Measurements from ENCODE around the gene GATA5.

Gene GATA5

GRCh38 chr20:62451156-62451767 lies 24.5 kb downstream of the GATA5 start:
- FAIRE-seq: no peak

DNA sequence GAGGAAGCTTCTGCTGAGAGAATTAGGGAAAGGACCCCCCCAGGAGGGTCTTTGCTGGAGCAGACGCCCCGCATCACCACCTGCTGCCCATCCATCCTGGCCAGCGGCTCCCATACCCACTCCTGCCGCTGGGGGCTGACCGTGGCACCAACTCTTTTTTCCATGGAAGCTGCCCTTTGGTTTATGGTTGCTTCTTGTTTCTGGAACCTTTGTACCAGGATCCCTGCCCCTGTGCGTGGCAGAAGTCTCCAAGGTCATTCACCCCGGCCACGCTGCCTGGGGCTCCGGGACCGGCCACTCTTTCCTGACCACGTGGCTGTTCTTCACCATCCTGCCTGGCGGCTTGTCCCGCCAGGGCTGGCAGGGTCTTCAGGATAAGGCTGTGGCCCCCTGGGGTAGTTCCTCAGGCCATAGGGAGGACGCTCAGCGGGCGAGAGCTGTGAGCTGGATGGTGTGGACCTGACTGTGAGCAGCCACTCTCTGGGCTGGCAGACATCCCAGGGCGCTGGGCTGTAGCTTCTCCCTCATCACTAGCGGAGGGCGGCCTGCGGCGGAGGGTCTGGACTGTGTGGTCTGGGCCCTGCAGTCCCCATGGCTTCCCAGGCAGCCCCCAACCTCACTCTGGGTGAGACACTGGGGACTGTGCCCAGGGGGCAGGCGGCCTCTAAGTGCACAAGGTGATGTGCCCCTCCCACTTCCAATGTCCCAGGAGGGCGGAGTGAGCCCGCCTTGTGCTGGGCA lies 25.7 kb downstream of the GATA5 start:
- FAIRE-seq: no peak

- no peak for FAIRE-seq
These were observed 27.0 kb downstream of the GATA5 start for GRCh38 chr20:62448788-62449187.

GRCh38 chr20:62448038-62448437 lies 27.8 kb downstream of the GATA5 start:
- FAIRE-seq: no peak

DNA sequence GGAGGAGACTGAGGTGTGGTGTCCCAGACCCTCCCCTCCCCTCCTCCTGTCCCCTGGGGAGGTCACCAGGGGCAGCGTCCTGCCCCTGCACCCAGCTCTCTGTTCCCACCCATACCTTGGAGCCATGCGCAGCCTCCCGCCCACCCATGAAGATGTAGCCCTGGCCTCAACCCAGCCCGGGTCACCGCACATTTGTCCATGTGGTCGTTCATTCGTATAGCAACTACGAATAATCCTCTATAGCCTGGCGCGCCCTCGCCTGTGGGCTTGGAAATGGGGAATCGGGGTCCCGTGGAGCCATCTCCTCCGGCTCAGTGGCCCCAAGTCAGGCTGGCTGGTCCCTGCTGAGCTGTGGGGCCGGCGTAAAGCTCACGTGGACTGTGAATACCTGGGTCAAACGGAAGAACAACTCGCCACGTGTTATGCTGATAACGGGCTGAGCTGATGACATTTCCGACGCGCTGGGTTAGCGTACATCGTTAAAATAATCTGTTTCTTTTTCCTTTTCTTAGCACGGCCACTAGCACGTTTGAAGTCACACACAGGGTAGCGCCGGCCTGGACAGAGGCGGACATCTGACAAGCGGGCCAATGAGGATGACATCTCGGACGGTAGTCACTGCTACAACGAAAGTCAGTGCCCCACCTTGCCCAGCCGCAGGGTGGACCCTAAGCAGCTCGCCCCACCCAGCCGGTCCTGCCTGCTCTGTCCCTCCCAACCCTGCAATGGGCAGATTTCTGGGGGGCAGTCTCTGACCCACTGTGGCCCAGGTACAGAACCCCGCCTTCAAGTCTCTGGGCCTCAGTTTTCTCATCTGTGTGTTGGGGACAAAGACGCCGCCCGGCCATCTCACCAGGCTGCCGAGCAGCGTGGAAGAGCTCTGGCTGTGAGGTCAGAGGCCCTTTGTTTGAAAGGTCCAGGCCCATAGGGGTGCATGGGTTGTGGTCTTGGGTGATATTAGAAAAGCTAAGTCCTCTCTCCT lies 28.6 kb downstream of the GATA5 start:
- FAIRE-seq: no peak

GRCh38 chr20:62446481-62446880 lies 29.3 kb downstream of the GATA5 start:
- no peak for FAIRE-seq

- FAIRE-seq: no peak
These were observed 30.0 kb downstream of the GATA5 start for GRCh38 chr20:62445553-62446340.

- no peak for FAIRE-seq
These were observed 31.5 kb downstream of the GATA5 start for GRCh38 chr20:62444286-62444685.

DNA sequence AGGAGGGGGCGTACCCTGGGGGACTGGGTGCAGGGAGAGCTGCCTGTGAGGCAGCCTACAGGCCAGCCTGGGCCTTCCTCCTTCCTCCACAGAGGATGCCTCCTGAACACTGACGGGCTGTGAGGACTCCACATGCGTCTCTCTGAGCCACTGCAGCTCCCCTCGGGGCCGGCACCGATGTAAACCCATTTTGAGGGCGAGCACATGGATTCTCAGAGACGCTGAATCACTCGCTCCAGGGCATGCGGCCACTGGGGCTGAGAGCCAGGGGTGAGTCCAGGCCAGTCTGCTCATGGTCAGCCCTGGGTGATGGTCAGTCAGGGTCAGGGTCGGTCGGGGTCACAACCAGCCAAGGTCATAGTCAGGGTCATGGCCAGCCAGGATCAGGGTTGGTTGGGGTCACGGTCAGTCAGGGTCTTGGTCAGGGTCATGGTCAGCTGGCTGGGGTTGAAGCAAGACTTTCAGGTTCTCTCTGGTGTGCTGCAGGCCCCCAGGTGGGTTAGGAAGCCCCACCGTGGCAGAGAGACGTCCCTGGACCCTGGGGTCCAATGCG lies 33.7 kb downstream of the GATA5 start:
- no peak for FAIRE-seq

DNA sequence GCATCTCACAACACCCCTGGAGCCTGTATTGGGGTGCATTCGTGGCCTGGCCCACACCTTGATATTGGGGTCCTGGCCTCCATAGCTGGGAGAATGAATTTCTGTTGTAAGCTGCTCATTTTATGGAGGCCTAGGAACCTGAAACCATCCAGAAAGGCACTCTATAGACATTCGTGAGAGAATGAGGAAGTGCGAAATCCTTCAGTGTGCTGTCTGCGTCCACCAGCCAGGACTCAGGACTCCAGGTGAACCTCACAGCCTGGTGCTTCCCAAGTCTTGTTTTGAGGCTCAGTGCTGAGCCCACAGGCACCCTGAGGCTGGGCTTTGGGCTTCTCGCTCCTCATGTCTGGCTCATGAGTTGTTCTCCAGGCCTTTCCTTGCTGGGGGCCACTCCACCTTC lies 36.6 kb downstream of the GATA5 start:
- no peak for FAIRE-seq

GRCh38 chr20:62437927-62438326 lies 37.9 kb downstream of the GATA5 start:
- FAIRE-seq: no peak

DNA sequence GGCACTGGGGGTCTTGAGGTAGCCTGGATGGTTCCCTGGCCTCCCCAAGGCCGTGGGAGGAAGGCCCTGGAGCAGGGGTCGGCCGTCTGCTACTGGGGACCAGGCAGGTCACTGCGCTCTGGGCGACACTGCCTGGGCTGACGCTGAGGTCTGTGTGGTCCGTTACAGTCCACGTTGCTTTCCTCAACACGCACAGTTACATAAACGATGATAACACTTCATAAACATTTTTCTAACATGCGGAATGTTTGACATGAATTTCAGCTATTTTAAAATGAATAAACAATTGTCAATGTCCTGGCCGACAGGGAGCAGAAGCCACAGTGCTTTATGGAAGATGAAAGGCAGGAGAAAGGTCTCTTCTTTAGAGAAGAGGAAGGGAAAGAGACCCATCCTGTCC lies 38.3 kb downstream of the GATA5 start:
- no peak for FAIRE-seq

GRCh38 chr20:62436692-62437091 lies 39.1 kb downstream of the GATA5 start:
- no peak for FAIRE-seq

DNA sequence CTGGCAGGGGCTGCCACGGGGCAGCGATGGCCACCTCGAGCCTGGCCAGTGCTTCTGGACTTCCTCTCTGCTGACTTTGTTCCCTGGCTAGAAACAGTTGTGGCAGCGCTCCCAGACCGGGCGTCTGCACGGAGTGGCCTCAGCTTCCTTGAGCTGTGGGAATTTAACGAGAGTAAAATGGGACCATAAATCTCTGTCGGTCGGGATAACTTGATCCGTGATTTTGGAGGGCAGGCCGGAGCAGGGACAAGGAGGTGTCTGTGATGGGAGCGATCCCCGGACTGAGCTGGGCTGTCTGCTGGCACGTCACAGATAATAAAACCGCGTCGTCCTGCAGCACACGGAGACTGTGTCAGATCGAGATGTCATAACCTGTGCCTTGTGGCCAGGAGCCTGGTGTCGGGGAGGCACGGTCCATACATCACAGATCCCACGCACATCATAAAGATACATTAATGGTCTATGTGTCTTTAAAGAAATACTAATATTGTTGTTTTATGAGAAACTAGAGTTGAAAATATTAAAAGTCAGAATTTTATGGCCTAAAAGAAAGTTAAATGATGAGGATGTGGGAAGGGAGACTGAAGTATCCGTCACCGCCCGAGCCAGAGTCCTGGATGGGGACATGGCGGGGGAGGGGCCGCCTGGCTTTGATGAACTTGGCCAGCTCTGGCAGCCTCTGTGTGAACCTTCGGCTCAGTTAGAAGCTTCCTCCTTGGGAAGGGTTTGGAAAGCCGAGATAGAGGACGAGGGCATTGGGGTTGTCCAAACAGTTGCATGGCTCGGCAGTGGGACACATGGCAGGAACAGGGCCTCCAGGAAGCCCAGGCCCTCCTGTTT lies 41.9 kb downstream of the GATA5 start:
- no peak for FAIRE-seq

DNA sequence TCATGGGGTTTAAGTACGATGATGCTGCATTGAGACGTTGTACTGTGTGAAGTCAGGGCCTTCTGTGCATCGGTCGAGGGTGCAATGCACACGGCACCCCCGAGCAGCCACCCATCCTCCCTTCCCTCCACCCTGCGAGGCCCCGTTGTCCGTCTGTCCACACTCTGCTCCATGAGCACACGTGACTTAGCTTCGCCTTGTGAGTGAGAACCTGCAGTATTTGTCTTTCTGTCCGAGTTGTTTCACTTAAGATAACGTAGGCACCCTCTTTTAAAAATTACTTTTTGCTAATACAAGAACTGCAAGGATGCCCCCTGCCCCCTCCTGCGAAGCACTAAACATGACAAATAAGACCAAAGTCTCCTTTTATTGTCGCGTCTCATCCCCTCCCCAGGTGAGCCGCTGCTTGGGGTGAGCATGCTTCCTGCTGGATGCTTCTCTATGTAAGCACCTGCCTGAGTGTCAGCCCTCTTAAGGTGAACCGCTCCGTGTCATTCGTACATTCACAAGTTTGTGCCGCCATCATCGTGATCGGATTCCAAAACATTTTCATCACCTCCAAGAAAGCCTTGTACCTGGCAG lies 44.8 kb downstream of the GATA5 start:
- no peak for FAIRE-seq

- no peak for FAIRE-seq
These were observed 45.4 kb downstream of the GATA5 start for GRCh38 chr20:62430311-62430853.

GRCh38 chr20:62429455-62430310 lies 46.1 kb downstream of the GATA5 start:
- no peak for FAIRE-seq

- no peak for FAIRE-seq
These were observed 47.1 kb downstream of the GATA5 start for GRCh38 chr20:62428396-62429295.

DNA sequence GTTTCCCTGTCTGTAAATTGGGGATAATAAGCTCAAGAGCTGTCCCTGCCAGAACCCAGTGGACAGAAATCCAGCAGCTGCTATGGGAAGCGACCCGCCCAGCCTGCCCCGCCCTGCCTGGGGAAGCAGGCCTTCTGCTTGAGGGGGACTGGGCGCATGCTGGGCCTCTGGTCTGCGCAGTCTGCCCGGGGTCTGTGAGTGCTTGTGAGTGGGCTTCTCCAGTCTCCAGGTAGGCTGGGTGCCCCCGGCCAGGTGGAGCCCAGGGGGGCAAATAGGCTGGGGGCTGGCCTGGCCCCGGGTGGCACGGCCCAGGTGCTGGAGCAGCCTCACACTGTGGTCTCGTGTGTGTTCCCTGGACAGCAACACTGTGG lies 47.8 kb downstream of the GATA5 start:
- no peak for FAIRE-seq
